BE2C (cell line): ENCODE data around the gene DYNC2H1. TPM values are rescaled to one million over a fixed set of nuclear protein-coding genes. Genes with fewer than 3 reads are reported as not detected.

Experiments used
- DNase-seq: peaks from one replicate; pipeline ENCODE4 v3.0.0-alpha.2; 2020
- H3K27me3 ChIP-seq: fragments of 250-450 bp; sonication (Bioruptor Pico); 2 replicates; pipeline ENCODE4 v1.5.1; 2020; ENCODE audit warnings: mild to moderate bottlenecking
- H3K36me3 ChIP-seq: fragments of 250-450 bp; sonication (Bioruptor Pico); 2 replicates; pipeline ENCODE4 v1.5.1; 2020; ENCODE audit warnings: mild to moderate bottlenecking
- H3K4me1 ChIP-seq: fragments of 250-450 bp; sonication (Bioruptor Pico); 2 replicates; pipeline ENCODE4 v1.5.1; 2020
- H3K4me3 ChIP-seq: 2 replicates; pipeline ENCODE4 v1.5.1; 2011; ENCODE audit warnings: low read depth, low read length
- H3K9me3 ChIP-seq: fragments of 250-450 bp; sonication (Bioruptor Pico); 2 replicates; pipeline ENCODE4 v1.5.1; 2020
- CTCF ChIP-seq: IDR thresholded peaks from 2 replicates; pipeline ENCODE4 v1.5.1; 2012; ENCODE audit warnings: mild to moderate bottlenecking, low read depth, low read length
- polyA plus RNA-seq: library from polyadenylated mRNA; unstranded; fragments of >200 nt; gene quantifications from one replicate; pipeline ENCODE4 v1.2.1, GENCODE V29; 2012; ENCODE audit warnings: low read depth, missing spikeins; ENCODE audit not compliant: insufficient read length, insufficient read depth

The DYNC2H1 gene
- polyA plus RNA-seq = 2.7 TPM

- DNase-seq = peak; percentile 95
- Histone ChIP-seq H3K4me3 (peak within 1 kb of the TSS; percentile 99), H3K4me1 (no peaks in the 10 kb centered on the region), H3K9me3 (no peaks in the 10 kb centered on the region), H3K36me3 (no peaks in the 10 kb centered on the region; the same call in 1 of the 2 replicates), H3K27me3 (no peaks in the 10 kb centered on the region)
- peak; percentile 69 for TF ChIP-seq CTCF
Measured at GRCh38 chr11:103108933-103109817, at the start of gene DYNC2H1. Gene DYNC2H1, plus strand, starts transcription at chr11:103109426. Its CDS starts 149 bp downstream, at chr11:103109575.

GRCh38 chr11:103061656-103062055 lies 47.6 kb upstream of the DYNC2H1 start:
- Histone ChIP-seq H3K4me1 (no peaks in the 10 kb centered on the region), H3K27me3 (no peaks in the 10 kb centered on the region), H3K36me3 (peaks cover 61% of the 10 kb centered on the region), H3K9me3 (no peaks in the 10 kb centered on the region), H3K4me3 (no peak overlapping the region)
- TF ChIP-seq CTCF = no peak
- DNase-seq = no peak

- Histone ChIP-seq H3K36me3 (peaks cover 61% of the 10 kb centered on the region), H3K4me3 (no peak overlapping the region), H3K9me3 (no peaks in the 10 kb centered on the region), H3K4me1 (no peaks in the 10 kb centered on the region), H3K27me3 (no peaks in the 10 kb centered on the region)
- no peak for TF ChIP-seq CTCF
- DNase-seq = no peak
Measured at GRCh38 chr11:103067118-103067517, 42.1 kb upstream of the DYNC2H1 start.

GRCh38 chr11:103069367-103069766 lies 39.9 kb upstream of the DYNC2H1 start:
- DNase-seq = no peak
- no peak for TF ChIP-seq CTCF
- Histone ChIP-seq H3K4me1 (no peaks in the 10 kb centered on the region), H3K9me3 (no peaks in the 10 kb centered on the region), H3K36me3 (peaks cover 54% of the 10 kb centered on the region), H3K27me3 (no peaks in the 10 kb centered on the region), H3K4me3 (no peak overlapping the region)

- Histone ChIP-seq H3K9me3 (no peaks in the 10 kb centered on the region), H3K4me1 (no peaks in the 10 kb centered on the region), H3K27me3 (no peaks in the 10 kb centered on the region), H3K36me3 (peaks cover 54% of the 10 kb centered on the region), H3K4me3 (no peak overlapping the region)
- no peak for DNase-seq
- no peak for TF ChIP-seq CTCF
Measured at GRCh38 chr11:103070142-103070541, 39.1 kb upstream of the DYNC2H1 start.

GRCh38 chr11:103071008-103071407 lies 38.2 kb upstream of the DYNC2H1 start:
- Histone ChIP-seq H3K27me3 (no peaks in the 10 kb centered on the region), H3K4me1 (no peaks in the 10 kb centered on the region), H3K4me3 (no peak overlapping the region), H3K9me3 (no peaks in the 10 kb centered on the region), H3K36me3 (peaks cover 54% of the 10 kb centered on the region)
- no peak for DNase-seq
- no peak for TF ChIP-seq CTCF
